ENCODE results near the gene FOXK2. TPM values are rescaled to one million over a fixed set of nuclear protein-coding genes. Genes with fewer than 3 reads are reported as not detected.
"Not testable (repeated sequence)": the region's sequence is repeated elsewhere in the genome, so short reads cannot be mapped to it uniquely, and the experiment has no call there.

Gene FOXK2
- total RNA-seq, 1 experiment from 2014 or later, result 78.9 TPM

GRCh38 chr17:82577300-82577699 is 57.8 kb downstream of the FOXK2 start:
- Histone ChIP-seq H3K9me2 (ENCODE audit: insufficient read depth) (no peaks in the 10 kb centered on the region), H3K4me1 (replicated peaks; ENCODE audit: insufficient read depth) (no peaks in the 10 kb centered on the region), H3K4me2 (no peak overlapping the region), H4K20me1 (ENCODE audit: insufficient read depth) (no peaks in the 10 kb centered on the region), H3K27ac (no peak overlapping the region), H3K27me3 (ENCODE audit: insufficient read depth, low read depth) (no peaks in the 10 kb centered on the region), H3K79me2 (ENCODE audit: low read depth) (peaks cover 5% of the 10 kb centered on the region; the same call in 1 of the 2 replicates), H3K36me3 (ENCODE audit: low read depth) (no peaks in the 10 kb centered on the region), H3K4me3 (no peak overlapping the region), H2AFZ (no peak overlapping the region), H3K9me3 (ENCODE audit: insufficient read depth, low read depth) (no peaks in the 10 kb centered on the region), H3F3A (ENCODE audit: insufficient read depth, low read depth) (peaks cover 4% of the 10 kb centered on the region; the same call in 1 of the 2 replicates)
- ChIA-PET POLR2A (ENCODE audit: unreplicated experiment) (no interaction called here), CTCF (interaction anchor here (0.6 kb wide), 1 partner anchor 153 kb away, joined by 11 read pairs; no protein-coding TSS in a partner anchor)
- TF ChIP-seq EZH2 (IDR thresholded peaks at IDR 0.05; ENCODE audit: low read depth), result no peak
- TF ChIP-seq, protein P1, sequence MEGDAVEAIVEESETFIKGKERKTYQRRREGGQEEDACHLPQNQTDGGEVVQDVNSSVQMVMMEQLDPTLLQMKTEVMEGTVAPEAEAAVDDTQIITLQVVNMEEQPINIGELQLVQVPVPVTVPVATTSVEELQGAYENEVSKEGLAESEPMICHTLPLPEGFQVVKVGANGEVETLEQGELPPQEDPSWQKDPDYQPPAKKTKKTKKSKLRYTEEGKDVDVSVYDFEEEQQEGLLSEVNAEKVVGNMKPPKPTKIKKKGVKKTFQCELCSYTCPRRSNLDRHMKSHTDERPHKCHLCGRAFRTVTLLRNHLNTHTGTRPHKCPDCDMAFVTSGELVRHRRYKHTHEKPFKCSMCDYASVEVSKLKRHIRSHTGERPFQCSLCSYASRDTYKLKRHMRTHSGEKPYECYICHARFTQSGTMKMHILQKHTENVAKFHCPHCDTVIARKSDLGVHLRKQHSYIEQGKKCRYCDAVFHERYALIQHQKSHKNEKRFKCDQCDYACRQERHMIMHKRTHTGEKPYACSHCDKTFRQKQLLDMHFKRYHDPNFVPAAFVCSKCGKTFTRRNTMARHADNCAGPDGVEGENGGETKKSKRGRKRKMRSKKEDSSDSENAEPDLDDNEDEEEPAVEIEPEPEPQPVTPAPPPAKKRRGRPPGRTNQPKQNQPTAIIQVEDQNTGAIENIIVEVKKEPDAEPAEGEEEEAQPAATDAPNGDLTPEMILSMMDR (conservative IDR thresholded peaks at IDR 0.05), result no peak
- DNase-seq, result no peak
- intact Hi-C loops (cut with micrococcal nuclease; ENCODE audit: unreplicated experiment), result no loop called here
- no TSS peak for BruUV-seq (replicated peaks)

GRCh38 chr17:82579969-82580368 is 60.4 kb downstream of the FOXK2 start:
- H3K36me3 ChIP-seq (ENCODE audit: low read depth); CTCF ChIA-PET; H3F3A ChIP-seq (ENCODE audit: insufficient read depth, low read depth): not testable (repeated sequence)

DNA sequence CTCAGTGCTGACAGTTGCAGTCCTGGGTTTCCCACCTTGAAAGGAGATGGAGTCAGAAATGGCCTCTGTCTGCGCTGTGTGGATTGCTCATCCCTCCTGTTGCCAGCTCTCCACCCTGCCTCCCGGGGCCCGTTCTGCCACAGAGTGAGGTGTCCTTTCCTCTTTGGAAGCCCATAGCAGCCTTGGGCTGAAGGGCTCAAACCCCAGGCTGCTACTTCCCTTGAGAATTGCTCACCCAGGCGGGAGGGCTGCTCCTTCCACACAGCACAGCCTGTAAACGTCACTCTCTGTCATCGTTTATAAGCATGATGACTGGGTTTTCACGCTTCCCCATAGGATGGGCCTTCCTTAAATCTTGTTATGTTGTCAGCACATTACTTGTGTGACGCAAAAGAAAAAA is 62.7 kb downstream of the FOXK2 start:
- Histone ChIP-seq H3K79me2 (ENCODE audit: low read depth) (no peaks in the 10 kb centered on the region), H3K4me3 (no peak overlapping the region), H3K9me2 (ENCODE audit: insufficient read depth) (no peaks in the 10 kb centered on the region), H3F3A (ENCODE audit: insufficient read depth, low read depth) (0 out of 2 replicates have a peak, but pooled peaks cover 3% of the 10 kb centered on the region), H3K9me3 (ENCODE audit: insufficient read depth, low read depth) (no peaks in the 10 kb centered on the region), H3K36me3 (ENCODE audit: low read depth) (no peaks in the 10 kb centered on the region), H4K20me1 (ENCODE audit: insufficient read depth) (no peaks in the 10 kb centered on the region), H3K4me1 (replicated peaks; ENCODE audit: insufficient read depth) (no peaks in the 10 kb centered on the region), H3K4me2 (no peak overlapping the region), H2AFZ (no peak overlapping the region), H3K27me3 (ENCODE audit: insufficient read depth, low read depth) (no peaks in the 10 kb centered on the region), H3K27ac (no peak overlapping the region)
- ChIA-PET CTCF (no interaction called here), POLR2A (ENCODE audit: unreplicated experiment) (no interaction called here)
- BruUV-seq (replicated peaks), result no TSS peak
- intact Hi-C loops (cut with micrococcal nuclease; ENCODE audit: unreplicated experiment), result no loop called here
- TF ChIP-seq, protein P1 (conservative IDR thresholded peaks at IDR 0.05), result no peak
- TF ChIP-seq EZH2 (IDR thresholded peaks at IDR 0.05; ENCODE audit: low read depth), result no peak
- DNase-seq, result no peak

More at GRCh38 chr17:82579969-82580368, 60.4 kb downstream of the FOXK2 start:
- H3K9me2 ChIP-seq (ENCODE audit: insufficient read depth); H3K27me3 ChIP-seq (ENCODE audit: insufficient read depth, low read depth); H3K4me2 ChIP-seq; BruUV-seq (replicated peaks); intact Hi-C loops (cut with micrococcal nuclease; ENCODE audit: unreplicated experiment); H2AFZ ChIP-seq; H3K4me3 ChIP-seq; H3K4me1 ChIP-seq (replicated peaks; ENCODE audit: insufficient read depth); H4K20me1 ChIP-seq (ENCODE audit: insufficient read depth); H3K79me2 ChIP-seq (ENCODE audit: low read depth); POLR2A ChIA-PET (ENCODE audit: unreplicated experiment); DNase-seq; H3K27ac ChIP-seq; H3K9me3 ChIP-seq (ENCODE audit: insufficient read depth, low read depth): not testable (repeated sequence)

- Histone ChIP-seq H3K4me3 (no peak overlapping the region), H3K27ac (no peak overlapping the region), H3F3A (ENCODE audit: insufficient read depth, low read depth) (0 out of 2 replicates have a peak, but pooled peaks cover 3% of the 10 kb centered on the region), H3K36me3 (ENCODE audit: low read depth) (no peaks in the 10 kb centered on the region), H3K9me3 (ENCODE audit: insufficient read depth, low read depth) (no peaks in the 10 kb centered on the region), H4K20me1 (ENCODE audit: insufficient read depth) (no peaks in the 10 kb centered on the region), H3K79me2 (ENCODE audit: low read depth) (no peaks in the 10 kb centered on the region), H2AFZ (no peak overlapping the region), H3K9me2 (ENCODE audit: insufficient read depth) (no peaks in the 10 kb centered on the region), H3K27me3 (ENCODE audit: insufficient read depth, low read depth) (no peaks in the 10 kb centered on the region), H3K4me2 (no peak overlapping the region), H3K4me1 (replicated peaks; ENCODE audit: insufficient read depth) (no peaks in the 10 kb centered on the region)
- intact Hi-C loops (cut with micrococcal nuclease; ENCODE audit: unreplicated experiment), result no loop called here
- DNase-seq, result no peak
- CTCF ChIA-PET, result no interaction called here
- BruUV-seq (replicated peaks), result no TSS peak
- TF ChIP-seq EZH2 (IDR thresholded peaks at IDR 0.05; ENCODE audit: low read depth), result no peak
- POLR2A ChIA-PET (ENCODE audit: unreplicated experiment), result no interaction called here
Observed at GRCh38 chr17:82582709-82583108, 63.2 kb downstream of the FOXK2 start.

Data from PC-9 (cell line).